ENCODE results near the gene ZNF536. TPM values are rescaled to one million over a fixed set of nuclear protein-coding genes. Genes with fewer than 3 reads are reported as not detected.

Gene ZNF536
- total and polyA plus RNA-seq, 10 of the 15 experiments (the other 5 are each of a cell fraction or from before 2014, with no cell fraction given): not detected

- ATAC-seq: no peak
- Histone ChIP-seq H3K4me3 (no peak overlapping the region), H3K4me1 (ENCODE audit: control insufficient read depth, insufficient read depth, low read length) (no peaks in the 10 kb centered on the region), H3K4me2 (ENCODE audit: control insufficient read depth, insufficient read depth) (no peak overlapping the region), H3K9me3 (replicated peaks; ENCODE audit: control insufficient read depth, insufficient read depth, low read length) (no peaks in the 10 kb centered on the region), H3K79me2 (ENCODE audit: control insufficient read depth, insufficient read depth, low read length) (no peaks in the 10 kb centered on the region), H3K27ac (ENCODE audit: control insufficient read depth, insufficient read depth) (no peak overlapping the region), H4K20me1 (ENCODE audit: control insufficient read depth, insufficient read depth) (no peaks in the 10 kb centered on the region), H3K27me3 (replicated peaks in 1 of 2; ENCODE audit: control insufficient read depth in 2 of 2, insufficient read depth in 2 of 2, low read length in 1 of 2) (no peaks in the 10 kb centered on the region), H2AFZ (ENCODE audit: control insufficient read depth, low read depth, low read length) (no peak overlapping the region), H3K9ac (ENCODE audit: control insufficient read depth, insufficient read depth, low read length) (no peak overlapping the region), H3K36me3 (ENCODE audit: control insufficient read depth in 2 of 2, insufficient read depth in 2 of 2, low read length in 1 of 2) (no peaks in the 10 kb centered on the region)
- intact Hi-C loops (cut with micrococcal nuclease; ENCODE audit: unreplicated experiment) (no loop called here), in situ Hi-C loops (cut with MboI) (no loop called here)
- ChIA-PET SMC1A (ENCODE audit: uncharacterized antibody, unreplicated experiment) (no interaction called here), CTCF (no interaction called here), RAD21 (ENCODE audit: unreplicated experiment) (no interaction called here), POLR2A (no interaction called here)
- no TSS peak for BruUV-seq (replicated peaks)
- no peak for FAIRE-seq
- WGBS (ENCODE audit: insufficient coverage, insufficient replicate concordance, low lambda C conversion rate, missing lambda C conversion rate): 12% methylated on average over 5 of the region's 5 CpGs
- TF ChIP-seq CEBPB (IDR thresholded peaks at IDR 0.05; ENCODE audit: borderline replicate concordance in 1 of 2, low read depth in 2 of 2, low read length in 2 of 2) (no peak), SIN3A (IDR thresholded peaks at IDR 0.05; ENCODE audit: low read depth, low read length) (no peak), TCF3 (IDR thresholded peaks at IDR 0.05; ENCODE audit: borderline replicate concordance, insufficient read depth, low read depth, low read length) (no peak), SMAD1 (IDR thresholded peaks at IDR 0.05; ENCODE audit: low read depth, partially characterized antibody) (no peak), MTA3 (IDR thresholded peaks at IDR 0.05; ENCODE audit: borderline replicate concordance, low read length) (no peak), SREBF1 (IDR thresholded peaks at IDR 0.05; ENCODE audit: low read length) (no peak), CBX5 (IDR thresholded peaks at IDR 0.05; ENCODE audit: low read depth) (no peak)
- DNase-seq (ENCODE audit: low read depth, low spot score): no peak
Measured at GRCh38 chr19:30587869-30588268, 215.7 kb downstream of the ZNF536 start.

DNA sequence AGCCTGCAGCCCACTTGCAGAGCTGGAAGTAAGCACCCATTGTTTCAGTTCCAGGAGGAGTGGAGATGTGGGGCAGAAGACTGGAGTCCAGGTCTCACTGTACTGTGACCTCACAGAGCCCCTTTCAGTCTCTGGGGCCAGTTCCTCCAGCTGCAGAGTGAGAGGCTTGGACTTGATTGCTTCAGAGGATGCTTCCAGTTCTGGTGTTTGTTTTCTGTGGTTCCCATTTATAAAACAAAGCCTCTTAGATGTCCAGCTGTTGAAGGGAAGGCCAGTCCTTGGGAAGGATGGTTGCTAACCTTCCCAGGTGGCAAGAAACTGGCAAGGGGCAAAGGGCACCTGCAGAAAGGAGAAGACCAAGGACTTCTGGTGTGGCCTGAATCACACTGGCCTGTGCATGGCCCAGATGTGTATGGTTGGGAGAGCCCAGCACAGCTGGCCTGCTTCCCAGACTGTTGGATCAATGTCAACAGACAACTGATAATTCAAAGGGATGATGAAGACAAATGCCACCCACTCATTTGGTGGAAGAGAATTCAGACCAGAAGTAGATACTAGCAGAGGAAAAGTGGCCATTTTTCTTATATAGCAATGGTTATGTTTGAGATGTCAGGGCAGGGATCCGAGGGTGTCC lies 218.5 kb downstream of the ZNF536 start:
- Histone ChIP-seq H3K36me3 (ENCODE audit: control insufficient read depth in 2 of 2, insufficient read depth in 2 of 2, low read length in 1 of 2) (no peaks in the 10 kb centered on the region), H3K27me3 (replicated peaks in 1 of 2; ENCODE audit: control insufficient read depth in 2 of 2, insufficient read depth in 2 of 2, low read length in 1 of 2) (no peaks in the 10 kb centered on the region), H3K9me3 (replicated peaks; ENCODE audit: control insufficient read depth, insufficient read depth, low read length) (no peaks in the 10 kb centered on the region), H3K9ac (ENCODE audit: control insufficient read depth, insufficient read depth, low read length) (no peak overlapping the region), H3K4me2 (ENCODE audit: control insufficient read depth, insufficient read depth) (no peak overlapping the region), H4K20me1 (ENCODE audit: control insufficient read depth, insufficient read depth) (no peaks in the 10 kb centered on the region), H3K4me3 (no peak overlapping the region), H3K4me1 (ENCODE audit: control insufficient read depth, insufficient read depth, low read length) (no peaks in the 10 kb centered on the region), H3K27ac (ENCODE audit: control insufficient read depth, insufficient read depth) (no peak overlapping the region), H3K79me2 (ENCODE audit: control insufficient read depth, insufficient read depth, low read length) (no peaks in the 10 kb centered on the region), H2AFZ (ENCODE audit: control insufficient read depth, low read depth, low read length) (no peak overlapping the region)
- ChIA-PET CTCF (no interaction called here), SMC1A (ENCODE audit: uncharacterized antibody, unreplicated experiment) (no interaction called here), RAD21 (ENCODE audit: unreplicated experiment) (no interaction called here), POLR2A (no interaction called here)
- 0% methylated on average over 1 of the region's 1 CpG for WGBS (ENCODE audit: insufficient coverage, insufficient replicate concordance, low lambda C conversion rate, missing lambda C conversion rate)
- no peak for FAIRE-seq
- in situ Hi-C loops (cut with MboI): no loop called here
- TF ChIP-seq MTA3 (IDR thresholded peaks at IDR 0.05; ENCODE audit: borderline replicate concordance, low read length): no peak
- no peak for TF ChIP-seq RBBP5 (conservative IDR thresholded peaks at IDR 0.05)
- TF ChIP-seq MEF2B (IDR thresholded peaks at IDR 0.05; ENCODE audit: partially characterized antibody, poor library complexity, severe bottlenecking): no peak
- no peak for TF ChIP-seq SRF (IDR thresholded peaks at IDR 0.05; ENCODE audit: low read depth in 2 of 2, low read length in 2 of 2)
- no peak for TF ChIP-seq TCF12 (IDR thresholded peaks at IDR 0.05; ENCODE audit: low read depth, low read length)
- no peak for TF ChIP-seq SMAD5 (IDR thresholded peaks at IDR 0.05; ENCODE audit: low read depth)
- ATAC-seq: no peak
- intact Hi-C loops (cut with micrococcal nuclease; ENCODE audit: unreplicated experiment): no loop called here
- DNase-seq (ENCODE audit: low read depth, low spot score): no peak
- no TSS peak for BruUV-seq (replicated peaks)
